ENCODE results near the gene ZC3H18.

The ZC3H18 gene

GRCh38 chr16:88569985-88570690 is at the start of gene ZC3H18:
Gene ZC3H18 (plus strand): TSS chr16:88570403. CDS start chr16:88577124, 6,721 bp downstream.
- peak; percentile 74 for DNase-seq

DNA sequence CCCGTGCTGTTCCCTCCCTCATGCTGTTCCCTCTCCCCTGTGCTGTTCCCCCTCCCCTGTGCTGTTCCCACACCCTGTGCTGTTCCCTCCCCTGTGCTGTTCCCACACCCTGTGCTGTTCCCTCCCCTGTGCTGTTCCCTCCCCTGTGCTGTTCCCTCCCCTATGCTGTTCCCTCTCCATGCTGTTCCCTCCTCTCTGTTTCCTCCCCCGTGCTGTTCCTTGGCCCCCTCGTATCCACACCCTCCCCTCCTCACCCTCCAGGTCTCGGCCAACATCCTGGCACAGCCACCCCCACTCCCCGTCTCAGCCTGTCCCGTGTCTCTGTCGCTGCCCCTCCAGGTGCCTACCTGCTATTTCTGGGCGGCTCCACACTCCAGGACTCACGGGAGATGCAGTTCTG is 48.5 kb upstream of the ZC3H18 start:
- DNase-seq = no peak

DNA sequence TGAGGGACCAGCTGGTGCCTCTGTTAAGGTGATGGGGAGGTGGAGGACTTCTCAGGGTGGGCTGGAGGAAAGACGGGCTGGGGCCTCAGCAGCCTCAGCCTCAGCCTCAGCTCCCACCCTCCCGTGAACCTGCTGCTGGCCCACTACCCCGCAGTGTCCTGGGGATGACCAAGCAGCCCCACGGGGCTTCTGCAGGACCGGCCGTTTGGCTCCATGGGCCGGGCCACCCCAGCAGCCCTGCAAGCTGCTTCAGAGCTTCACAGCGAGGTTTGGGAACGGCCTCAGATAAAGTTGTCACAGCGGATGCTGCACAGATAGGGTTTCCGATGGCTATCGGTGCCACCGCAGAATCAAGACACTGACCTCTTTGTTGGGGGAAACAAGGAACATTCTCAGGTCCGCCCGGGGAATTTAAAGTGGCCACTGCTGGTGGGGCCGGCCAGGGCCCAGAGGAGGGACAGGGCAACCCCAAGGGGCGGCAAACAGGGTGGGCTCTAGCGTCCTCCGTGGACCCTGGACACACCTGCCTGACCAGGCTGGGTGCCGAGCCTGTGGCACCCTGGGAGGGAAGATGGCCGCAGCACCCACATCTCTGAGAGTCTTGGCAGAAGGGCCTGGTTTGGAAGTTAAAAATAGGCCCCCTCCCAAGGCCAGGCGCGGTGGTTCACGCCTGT is 47.8 kb upstream of the ZC3H18 start:
- no peak for DNase-seq

- no peak for DNase-seq
These were observed 46.7 kb upstream of the ZC3H18 start for GRCh38 chr16:88523309-88524161.

DNA sequence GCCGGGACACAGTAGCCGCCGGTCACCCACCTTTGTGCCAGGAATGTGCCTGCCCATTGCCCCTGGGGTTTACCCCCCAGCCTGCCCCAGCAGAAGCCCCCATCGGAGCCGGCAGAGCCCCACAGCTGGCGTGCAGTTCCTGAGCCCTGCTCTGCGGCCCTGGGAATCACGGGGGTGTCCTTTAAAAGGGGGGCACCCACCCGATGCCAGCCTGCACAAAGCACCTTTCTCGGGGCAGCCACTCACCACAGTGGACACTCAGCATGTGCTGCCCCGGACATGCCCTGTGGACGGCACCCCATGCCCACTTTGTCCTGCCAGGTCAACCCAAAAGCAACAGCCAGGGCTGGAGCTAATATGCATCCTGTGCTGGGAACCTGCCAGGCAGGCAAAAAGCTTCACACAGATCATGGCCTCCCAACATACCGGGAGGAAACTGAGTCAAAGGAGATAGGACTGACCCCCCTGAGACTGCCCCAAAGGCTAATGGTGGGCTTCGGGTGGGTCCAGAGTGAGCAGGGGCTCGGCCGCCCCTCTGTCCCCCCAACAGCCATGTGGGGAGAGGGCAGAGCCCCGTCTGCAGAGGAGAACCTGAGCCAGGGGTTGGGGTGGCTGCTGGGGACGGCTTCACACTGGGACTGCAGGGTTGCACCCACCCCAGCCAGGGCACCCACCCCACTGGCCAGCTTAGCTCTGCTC is 45.8 kb upstream of the ZC3H18 start:
- DNase-seq = no peak

GRCh38 chr16:88524973-88525662 is 45.1 kb upstream of the ZC3H18 start:
- no peak for DNase-seq

GRCh38 chr16:88525663-88525990 is 44.6 kb upstream of the ZC3H18 start:
- no peak for DNase-seq

DNA sequence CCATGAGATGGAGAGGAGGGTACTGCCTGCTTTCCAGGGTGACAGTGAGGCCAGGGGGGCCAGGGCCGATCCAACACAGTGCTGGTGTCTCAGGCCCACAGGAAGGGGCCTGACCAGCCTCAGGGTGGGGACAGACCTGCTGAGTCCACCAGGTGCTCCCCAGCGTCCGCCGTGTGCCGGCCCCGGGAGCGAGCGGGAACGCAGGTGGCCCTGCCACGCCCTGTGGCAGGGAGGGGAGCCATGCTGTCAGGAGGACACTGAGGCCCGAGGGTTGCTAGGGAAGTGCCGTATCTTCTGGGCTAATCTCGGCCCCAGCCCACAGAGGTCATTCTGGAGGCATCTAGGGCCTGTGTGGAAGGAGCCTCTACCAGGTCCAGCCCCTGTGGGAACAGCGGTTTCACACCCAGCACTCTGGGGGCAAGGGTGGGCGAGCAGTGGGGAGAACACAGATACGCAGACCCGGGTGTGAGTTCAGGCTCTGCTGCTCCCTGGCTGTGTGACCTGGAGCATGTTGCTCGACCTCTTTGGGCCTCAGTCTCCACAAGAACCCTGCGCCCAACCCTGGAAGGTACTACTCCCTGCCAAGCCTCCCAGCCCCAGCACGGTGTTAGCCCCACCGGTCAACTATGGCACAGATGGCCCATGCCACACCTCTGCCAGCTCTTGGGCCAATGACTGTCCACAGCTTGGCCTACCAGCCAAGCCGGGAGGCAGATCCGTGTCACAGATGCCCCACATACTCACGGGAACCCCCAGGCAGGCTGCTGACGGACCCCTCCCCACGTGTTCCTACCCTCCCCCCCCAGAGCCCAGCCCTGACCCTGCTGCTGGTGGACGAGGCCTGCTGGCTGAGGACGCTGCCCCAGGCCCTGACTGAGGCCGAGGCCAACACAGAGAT is 43.9 kb upstream of the ZC3H18 start:
- DNase-seq = no peak

GRCh38 chr16:88526906-88527185 is 43.4 kb upstream of the ZC3H18 start:
- no peak for DNase-seq

DNA sequence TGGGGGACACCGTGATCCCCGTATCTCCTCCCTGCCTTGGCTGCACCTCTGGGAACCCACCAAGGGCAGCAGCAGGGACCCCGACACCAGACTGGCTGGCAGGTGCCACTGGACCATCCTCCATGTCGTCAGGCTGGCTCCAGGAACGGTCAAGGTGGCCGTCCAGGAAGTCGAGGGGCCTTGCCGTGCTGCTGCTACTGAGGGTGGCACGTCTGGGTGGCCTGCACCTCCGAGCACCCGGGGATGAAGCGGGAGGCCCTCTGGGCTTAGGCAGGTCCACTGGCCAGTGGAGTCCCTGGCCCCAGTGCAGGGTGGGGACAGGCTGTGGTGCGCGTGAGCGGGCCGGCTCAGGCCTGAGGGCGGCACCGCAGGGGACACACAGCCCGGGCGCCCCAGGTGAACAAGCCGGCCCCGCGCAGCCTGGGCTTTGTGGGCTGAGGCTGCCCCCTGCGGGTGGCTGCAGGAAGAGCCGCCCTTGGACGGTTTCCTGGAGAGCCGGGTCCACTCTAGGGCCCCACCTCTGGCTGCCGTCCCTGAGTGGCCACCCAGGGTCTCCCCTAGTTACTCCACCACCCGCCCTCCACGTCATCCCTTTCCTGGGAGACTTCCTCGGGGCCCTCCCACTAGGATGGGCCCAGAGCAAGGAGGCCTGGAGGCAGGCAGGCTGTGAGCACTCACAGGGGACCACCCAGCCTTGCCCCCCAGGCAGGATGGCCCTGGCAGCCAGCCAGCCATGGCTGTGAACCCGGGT is 42.8 kb upstream of the ZC3H18 start:
- DNase-seq = peak; percentile 2

GRCh38 chr16:88527937-88528743 is 42.1 kb upstream of the ZC3H18 start:
- no peak for DNase-seq

DNA sequence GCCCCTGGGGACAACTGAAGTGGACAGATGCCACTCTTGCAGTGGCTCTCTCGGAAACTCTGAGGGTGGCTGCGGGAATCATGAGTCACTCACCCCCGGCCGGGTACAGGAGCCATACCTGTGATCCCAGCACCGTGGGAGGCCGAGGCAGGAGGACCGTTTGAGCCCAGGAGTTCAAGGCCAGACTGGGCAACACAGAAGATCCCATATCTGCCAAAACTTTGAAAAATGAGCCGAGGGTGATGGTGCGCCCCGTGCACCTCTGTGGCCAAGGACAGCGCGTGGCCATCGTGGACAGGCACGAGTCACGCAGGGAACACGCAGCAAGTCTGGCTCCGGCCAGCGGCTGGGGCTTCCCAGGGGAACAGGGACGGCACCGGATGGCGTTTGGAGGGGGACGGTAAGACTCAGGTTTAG is 41.3 kb upstream of the ZC3H18 start:
- DNase-seq = no peak

DNA sequence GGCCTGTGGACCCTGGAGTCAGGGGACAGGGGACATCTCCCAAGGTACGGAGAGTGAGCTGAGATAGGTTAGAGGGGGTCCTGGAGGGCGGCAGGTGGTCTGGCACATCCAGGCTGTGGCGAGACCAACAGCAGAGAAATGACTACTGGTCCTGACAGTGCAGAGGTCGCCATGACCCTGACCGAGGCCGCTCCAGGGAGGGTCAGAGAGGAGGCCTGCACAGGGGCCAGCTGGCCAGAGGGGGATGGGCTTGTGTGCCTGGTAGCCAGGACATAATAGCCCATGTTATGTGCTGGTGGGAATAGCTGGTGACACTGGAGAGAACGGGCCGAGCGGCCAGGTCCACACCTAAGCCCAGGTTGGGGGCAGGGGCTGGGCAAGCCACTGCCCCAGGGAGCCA is 40.6 kb upstream of the ZC3H18 start:
- DNase-seq = no peak

- DNase-seq = no peak
These were observed 39.9 kb upstream of the ZC3H18 start for GRCh38 chr16:88530051-88530857.

DNA sequence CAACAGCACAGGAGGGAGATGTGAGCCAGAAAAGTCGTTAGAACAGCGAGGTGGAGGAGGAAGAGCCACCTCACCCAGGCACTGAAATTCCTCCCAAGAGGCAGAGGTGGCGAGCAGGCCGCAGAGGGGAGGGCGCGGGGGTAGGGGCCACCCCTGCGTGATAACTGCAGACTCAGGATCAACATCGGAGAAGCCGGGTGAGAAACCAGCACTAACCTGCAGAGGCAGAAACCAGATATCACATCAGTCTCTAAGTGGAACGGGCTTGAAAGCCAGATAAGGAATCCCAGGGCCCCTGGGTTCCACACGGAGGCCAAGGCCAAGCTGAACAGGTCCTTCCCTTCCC is 39.4 kb upstream of the ZC3H18 start:
- DNase-seq = no peak

GRCh38 chr16:88531346-88531745 is 38.9 kb upstream of the ZC3H18 start:
- DNase-seq = no peak

GRCh38 chr16:88531931-88532433 is 38.2 kb upstream of the ZC3H18 start:
- no peak for DNase-seq

- no peak for DNase-seq
These were observed 37.6 kb upstream of the ZC3H18 start for GRCh38 chr16:88532434-88533241.
